Muscle layer of duodenum (tissue), 2 donors: ENCODE measurements around the gene RASAL2.
A peak's percentile ranks its signal among the peaks of the same experiment; 100 is the strongest.

Experiments used
- H3K27ac ChIP-seq: one replicate; pipeline ENCODE4 v1.7.0; 2013; ENCODE audit warnings: mild to moderate bottlenecking, low read length
- H3K27me3 ChIP-seq: one replicate; pipeline ENCODE4 v1.7.0; 2013; ENCODE audit warnings: low read depth, mild to moderate bottlenecking, control low read depth, low read length
- H3K36me3 ChIP-seq, 2 donors: one replicate each; pipeline ENCODE4 v1.7.0; 2013; ENCODE audit warnings: low read length in 2 of 2, control low read depth in 1 of 2, mild to moderate bottlenecking in 1 of 2; ENCODE audit not compliant: insufficient read depth in 2 of 2, control insufficient read depth in 1 of 2
- H3K4me1 ChIP-seq, 2 donors: one replicate each; pipeline ENCODE4 v1.7.0; 2013; ENCODE audit warnings: low read length in 2 of 2, mild to moderate bottlenecking in 2 of 2, control low read depth in 1 of 2, moderate library complexity in 1 of 2; ENCODE audit not compliant: insufficient read depth in 2 of 2, control insufficient read depth in 1 of 2
- H3K4me3 ChIP-seq, 2 donors: one replicate each; pipeline ENCODE4 v1.7.0; 2013; ENCODE audit warnings: low read length in 2 of 2, low read depth in 1 of 2, mild to moderate bottlenecking in 1 of 2
- H3K9me3 ChIP-seq, 2 donors: one replicate each; pipeline ENCODE4 v1.7.0; 2013; ENCODE audit warnings: low read length in 2 of 2, control low read depth in 1 of 2, mild to moderate bottlenecking in 1 of 2; ENCODE audit not compliant: control insufficient read depth in 1 of 2
- donor health status: healthy.

RASAL2 gene

DNA sequence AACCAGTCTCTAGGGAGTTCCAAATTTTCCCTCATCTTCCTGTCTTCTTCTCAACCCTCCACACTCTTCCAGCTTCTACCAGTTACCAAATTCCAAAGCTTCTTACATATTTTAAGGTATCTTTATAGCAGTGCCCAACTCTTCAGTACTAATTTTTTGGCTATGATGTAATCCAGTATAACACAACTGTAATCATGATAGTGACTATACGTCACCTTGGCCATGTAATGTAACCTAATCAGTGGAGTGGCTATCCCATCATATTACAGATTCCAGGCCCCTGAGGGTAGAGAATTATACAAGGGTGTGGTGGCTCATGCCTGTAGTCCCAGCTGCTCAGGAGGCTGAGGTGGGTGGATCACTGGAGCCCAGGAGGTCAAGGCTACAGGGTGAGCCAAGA lies 259.6 kb downstream of the RASAL2 start:
- Histone ChIP-seq H3K27ac (no peak overlapping the region), H3K9me3 (peaks cover 0 to 6% of the 10 kb centered on the region in 2 donors), H3K27me3 (no peaks in the 10 kb centered on the region), H3K4me3 (no peak overlapping the region), H3K36me3 (no peaks in the 10 kb centered on the region), H3K4me1 (no peaks in the 10 kb centered on the region)

GRCh38 chr1:178354816-178355215 lies 260.9 kb downstream of the RASAL2 start:
- Histone ChIP-seq H3K9me3 (peaks cover 0 to 6% of the 10 kb centered on the region in 2 donors), H3K36me3 (no peaks in the 10 kb centered on the region), H3K27ac (no peak overlapping the region), H3K4me1 (no peaks in the 10 kb centered on the region), H3K4me3 (no peak overlapping the region), H3K27me3 (no peaks in the 10 kb centered on the region)

GRCh38 chr1:178356299-178356698 lies 262.4 kb downstream of the RASAL2 start:
- Histone ChIP-seq H3K9me3 (peaks cover 0 to 6% of the 10 kb centered on the region in 2 donors), H3K27me3 (no peaks in the 10 kb centered on the region), H3K36me3 (no peaks in the 10 kb centered on the region), H3K27ac (no peak overlapping the region), H3K4me1 (no peaks in the 10 kb centered on the region), H3K4me3 (no peak overlapping the region)

GRCh38 chr1:178358456-178358855 lies 264.6 kb downstream of the RASAL2 start:
- Histone ChIP-seq H3K9me3 (no peaks in the 10 kb centered on the region), H3K27me3 (no peaks in the 10 kb centered on the region), H3K36me3 (no peaks in the 10 kb centered on the region), H3K4me1 (no peaks in the 10 kb centered on the region), H3K4me3 (no peak overlapping the region), H3K27ac (no peak overlapping the region)

DNA sequence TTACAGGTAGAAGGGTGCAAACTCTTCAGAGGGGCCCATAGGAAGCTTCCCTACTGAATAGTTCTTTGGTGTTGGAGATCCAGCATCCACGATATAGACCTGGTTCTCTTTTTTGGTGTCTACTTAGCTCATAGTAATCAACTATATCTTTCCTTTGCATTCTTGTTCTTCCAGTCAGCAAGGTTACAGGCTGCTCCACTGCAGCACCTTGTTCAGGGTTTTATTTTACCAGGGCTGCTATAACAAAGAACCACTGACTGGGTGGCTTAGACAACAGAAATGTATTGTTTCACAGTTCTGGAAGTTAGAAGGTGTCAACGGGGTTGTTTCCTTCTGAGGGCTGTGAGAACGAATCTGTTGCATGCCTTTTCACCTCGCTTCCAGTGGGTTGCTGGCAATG lies 266.5 kb downstream of the RASAL2 start:
- no peak overlapping the region for H3K27ac ChIP-seq
- H3K36me3 ChIP-seq: no peaks in the 10 kb centered on the region
- no peak overlapping the region for H3K4me3 ChIP-seq
- H3K4me1 ChIP-seq: no peaks in the 10 kb centered on the region
- H3K27me3 ChIP-seq: no peaks in the 10 kb centered on the region
- H3K9me3 ChIP-seq: no peaks in the 10 kb centered on the region

DNA sequence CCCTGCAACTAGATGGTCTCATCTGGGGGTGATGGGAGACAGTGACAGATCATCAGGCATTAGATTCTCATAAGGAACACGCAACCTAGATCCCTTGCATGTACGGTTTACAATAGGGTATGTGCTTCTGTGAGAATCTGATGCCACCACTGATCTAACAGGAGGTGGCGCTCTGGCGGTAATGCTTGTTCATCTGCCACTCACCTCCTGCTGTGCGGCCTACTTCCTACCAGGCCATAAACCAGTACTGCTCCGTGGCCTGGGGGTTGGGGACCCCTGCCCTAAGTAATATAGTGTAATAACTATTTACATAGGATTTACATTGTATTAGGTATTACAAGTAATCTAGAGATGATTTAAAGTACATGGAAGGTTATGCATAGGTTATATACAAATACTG lies 267.9 kb downstream of the RASAL2 start:
- Histone ChIP-seq H3K27ac (no peak overlapping the region), H3K9me3 (no peaks in the 10 kb centered on the region), H3K27me3 (no peaks in the 10 kb centered on the region), H3K4me1 (no peaks in the 10 kb centered on the region), H3K36me3 (no peaks in the 10 kb centered on the region), H3K4me3 (no peak overlapping the region)

DNA sequence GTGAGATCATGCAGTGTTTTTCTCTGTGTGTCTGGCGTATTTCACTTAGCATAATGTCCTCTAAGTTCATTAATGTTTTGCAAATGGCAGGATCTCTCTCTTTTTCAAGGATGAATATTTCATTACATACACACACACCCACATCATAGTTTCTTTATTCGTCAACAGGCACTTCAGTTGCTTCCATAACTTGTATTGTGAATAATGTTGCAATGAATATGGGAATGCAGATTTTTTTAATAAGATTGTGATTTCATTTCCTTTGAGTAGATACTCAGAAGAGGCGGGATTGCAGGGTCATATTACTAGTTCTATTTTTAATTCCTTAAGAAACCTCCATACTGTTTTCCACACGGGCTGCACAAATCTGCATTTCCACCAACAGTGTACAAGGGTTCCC lies 268.8 kb downstream of the RASAL2 start:
- H3K27me3 ChIP-seq: no peaks in the 10 kb centered on the region
- no peak overlapping the region for H3K4me3 ChIP-seq

GRCh38 chr1:178364782-178365181 lies 270.9 kb downstream of the RASAL2 start:
- Histone ChIP-seq H3K27me3 (no peaks in the 10 kb centered on the region), H3K36me3 (no peaks in the 10 kb centered on the region), H3K9me3 (no peaks in the 10 kb centered on the region), H3K4me1 (no peaks in the 10 kb centered on the region), H3K4me3 (no peak overlapping the region), H3K27ac (no peak overlapping the region)

More for the DNA sequence above, 268.8 kb downstream of the RASAL2 start:
- no peaks in the 10 kb centered on the region for H3K9me3 ChIP-seq
- H3K27ac ChIP-seq: no peak overlapping the region
- H3K4me1 ChIP-seq: no peaks in the 10 kb centered on the region
- H3K36me3 ChIP-seq: no peaks in the 10 kb centered on the region

DNA sequence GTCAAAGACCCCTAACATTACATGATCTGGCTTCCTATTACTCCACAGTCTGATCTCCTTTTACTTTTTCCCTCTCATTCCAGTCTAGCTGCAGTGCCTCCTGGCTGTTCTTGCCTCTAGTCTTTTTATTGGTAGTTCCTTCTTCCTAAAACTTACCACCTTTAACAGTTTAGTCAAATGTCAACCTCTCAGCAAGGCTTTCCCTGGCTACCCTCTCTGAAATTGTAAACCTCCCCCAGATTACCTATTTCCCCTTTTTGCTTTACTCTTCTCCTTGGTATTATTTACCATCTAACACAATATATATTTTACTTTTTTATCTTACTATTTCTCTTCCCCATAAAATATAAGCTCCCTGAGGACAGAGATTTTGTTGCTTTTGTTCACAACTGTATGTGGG lies 273.2 kb downstream of the RASAL2 start:
- Histone ChIP-seq H3K36me3 (no peaks in the 10 kb centered on the region), H3K27me3 (no peaks in the 10 kb centered on the region), H3K4me3 (no peak overlapping the region), H3K9me3 (no peaks in the 10 kb centered on the region), H3K4me1 (peaks cover 0 to 1% of the 10 kb centered on the region in 2 donors), H3K27ac (no peak overlapping the region)

DNA sequence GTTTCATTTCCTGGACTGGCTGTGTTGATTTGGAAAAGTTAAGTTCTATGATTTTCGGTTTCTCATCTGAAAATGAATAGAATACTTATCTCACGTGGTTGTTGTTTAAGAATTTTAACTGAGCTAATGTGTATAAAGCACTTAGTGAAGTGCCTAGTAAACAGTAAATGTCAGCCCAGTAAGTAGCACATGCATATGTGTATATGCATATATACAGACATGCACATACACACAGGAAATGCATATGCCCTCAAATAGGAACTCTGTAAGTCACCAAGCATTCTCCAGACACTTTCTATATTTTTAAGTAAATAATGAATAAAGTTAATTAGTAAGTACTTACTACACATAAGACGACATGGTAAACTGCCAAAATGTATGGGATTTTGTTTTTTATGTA lies 274.3 kb downstream of the RASAL2 start:
- Histone ChIP-seq H3K4me1 (peaks cover 0 to 5% of the 10 kb centered on the region in 2 donors), H3K9me3 (no peaks in the 10 kb centered on the region), H3K4me3 (no peak overlapping the region), H3K27me3 (no peaks in the 10 kb centered on the region), H3K27ac (no peak overlapping the region), H3K36me3 (no peaks in the 10 kb centered on the region)

DNA sequence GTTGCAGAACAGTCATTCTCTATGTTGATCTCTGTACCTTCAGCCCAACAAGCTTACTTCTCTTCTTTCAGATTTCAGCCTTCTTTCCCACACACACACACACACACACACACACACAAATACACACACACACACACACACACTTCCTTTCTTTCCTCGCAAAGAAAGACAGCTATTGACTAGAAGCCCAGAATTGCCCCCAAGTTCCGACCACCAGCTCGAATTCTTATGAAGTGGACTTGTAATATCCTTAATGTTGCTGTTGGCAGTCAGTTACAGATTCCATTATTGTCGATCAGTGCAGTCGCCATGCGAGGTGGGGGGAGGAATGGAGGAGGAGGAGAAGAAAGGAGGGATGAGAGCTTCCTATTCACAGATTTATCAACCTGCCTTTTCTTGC lies 277.3 kb downstream of the RASAL2 start:
- Histone ChIP-seq H3K27ac (no peak overlapping the region), H3K4me3 (peak overlapping the region; percentile 55 to 64), H3K27me3 (no peaks in the 10 kb centered on the region), H3K9me3 (no peaks in the 10 kb centered on the region), H3K4me1 (peaks cover 0 to 5% of the 10 kb centered on the region in 2 donors), H3K36me3 (no peaks in the 10 kb centered on the region)

DNA sequence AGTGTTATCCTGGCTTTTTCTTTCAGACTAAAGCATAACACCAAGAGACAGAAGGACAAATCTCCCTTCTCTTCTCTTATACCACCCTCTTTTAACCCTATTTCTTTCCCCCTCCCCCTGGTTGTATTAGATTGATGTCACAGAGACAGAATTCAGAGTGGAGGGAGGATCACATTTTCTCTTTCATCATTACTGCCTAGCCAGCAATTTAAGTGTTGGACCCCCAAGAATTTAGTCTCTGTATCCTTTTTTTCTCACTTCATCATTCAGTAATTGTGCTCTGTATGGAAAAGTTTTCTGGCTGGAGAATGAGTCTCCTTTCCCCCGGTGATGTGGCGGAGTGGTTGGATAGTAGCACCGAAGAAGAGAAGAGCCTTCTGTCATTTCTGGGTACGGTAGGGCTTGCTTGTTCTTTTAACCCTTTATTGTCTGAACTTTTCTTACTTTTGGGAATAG lies 278.1 kb downstream of the RASAL2 start:
- no peaks in the 10 kb centered on the region for H3K36me3 ChIP-seq
- H3K4me3 ChIP-seq: peak overlapping the region; percentile 55 to 64
- H3K9me3 ChIP-seq: no peaks in the 10 kb centered on the region
- H3K4me1 ChIP-seq: peaks cover 0 to 5% of the 10 kb centered on the region in 2 donors
- no peak overlapping the region for H3K27ac ChIP-seq
- H3K27me3 ChIP-seq: no peaks in the 10 kb centered on the region
